Gastroesophageal sphincter (tissue), 4 donors: Measurements from ENCODE around the gene CKS1B. TPM values are rescaled to one million over a fixed set of nuclear protein-coding genes. Genes with fewer than 3 reads are reported as not detected.

Experiments
- ATAC-seq: fragments of 150-250 bp; one replicate; pipeline ENCODE4 v1.9.1; 2016; ENCODE audit warnings: mild to moderate bottlenecking, moderate library complexity
- H3K27ac ChIP-seq, 4 donors: fragments of 200-600 bp; sonication (generic) in 3 of 4; 1 replicate in 3 of 4; 2 replicates in 1 of 4; pipeline ENCODE4 v1.5.1; 2016 to 2019
- H3K27me3 ChIP-seq: fragments of 200-600 bp; sonication (generic); one replicate; pipeline ENCODE4 v1.5.1; 2019
- H3K36me3 ChIP-seq, 2 donors: fragments of 200-600 bp; sonication (generic); one replicate each; pipeline ENCODE4 v1.5.1; 2019; ENCODE audit warnings: control low read depth in 1 of 2
- H3K4me1 ChIP-seq, 3 donors: fragments of 200-600 bp; sonication (generic); 1 replicate in 2 of 3; 2 replicates in 1 of 3; pipeline ENCODE4 v1.5.1; 2016 to 2019; ENCODE audit warnings: control low read depth in 2 of 3
- H3K4me3 ChIP-seq, 2 donors: fragments of 200-600 bp; sonication (generic); one replicate each; pipeline ENCODE4 v1.5.1; 2019; ENCODE audit warnings: mild to moderate bottlenecking in 1 of 2, moderate library complexity in 1 of 2
- H3K9me3 ChIP-seq, 3 donors: fragments of 200-600 bp; sonication (generic); one replicate each; pipeline ENCODE4 v1.5.1; 2017 to 2019; ENCODE audit warnings: control low read depth in 2 of 3
- EP300 ChIP-seq: sonication (generic); formaldehyde crosslinking; IDR thresholded peaks from one replicate; pipeline ENCODE4 v1.6.1; 2017; ENCODE audit warnings: antibody characterized with exemption, mild to moderate bottlenecking
- POLR2A ChIP-seq, 2 donors: fragments of 450-650 bp; IDR thresholded peaks; one replicate each; pipeline ENCODE4 v1.6.1; 2017; ENCODE audit warnings: antibody characterized with exemption in 2 of 2, mild to moderate bottlenecking in 2 of 2, moderate library complexity in 1 of 2
- POLR2AphosphoS5 ChIP-seq: sonication (generic); formaldehyde crosslinking; IDR thresholded peaks from one replicate; pipeline ENCODE4 v1.6.1; 2017; ENCODE audit warnings: antibody characterized with exemption
- WGBS, 2 donors: methylation state at CpG; one replicate each; pipeline ENCODE4 v1.1.5; 2018; ENCODE audit warnings: low coverage in 1 of 2; 5-methylcytosine and 5-hydroxymethylcytosine counted together
- total RNA-seq, 4 donors: library from RNA; depleted of rRNA; stranded (reverse); fragments of >200 nt; gene quantifications; one replicate each; pipeline ENCODE4 v1.1.0, GENCODE V29; 2016
- TF ChIP-seq, protein P1 (sequence below), 4 experiments: fragments of 200-600 bp in 2 of 4; fragments of 450-650 bp in 2 of 4; sonication (generic) in 1 of 4; IDR thresholded peaks; one replicate each; pipeline ENCODE4 v1.5.1; 2017 to 2019; ENCODE audit warnings: antibody characterized with exemption in 4 of 4, mild to moderate bottlenecking in 2 of 4, moderate library complexity in 2 of 4

Gene CKS1B
- total RNA-seq, 4 donors from 2014 or later, result 7.5 to 24.2 (median 17.6) TPM

DNA sequence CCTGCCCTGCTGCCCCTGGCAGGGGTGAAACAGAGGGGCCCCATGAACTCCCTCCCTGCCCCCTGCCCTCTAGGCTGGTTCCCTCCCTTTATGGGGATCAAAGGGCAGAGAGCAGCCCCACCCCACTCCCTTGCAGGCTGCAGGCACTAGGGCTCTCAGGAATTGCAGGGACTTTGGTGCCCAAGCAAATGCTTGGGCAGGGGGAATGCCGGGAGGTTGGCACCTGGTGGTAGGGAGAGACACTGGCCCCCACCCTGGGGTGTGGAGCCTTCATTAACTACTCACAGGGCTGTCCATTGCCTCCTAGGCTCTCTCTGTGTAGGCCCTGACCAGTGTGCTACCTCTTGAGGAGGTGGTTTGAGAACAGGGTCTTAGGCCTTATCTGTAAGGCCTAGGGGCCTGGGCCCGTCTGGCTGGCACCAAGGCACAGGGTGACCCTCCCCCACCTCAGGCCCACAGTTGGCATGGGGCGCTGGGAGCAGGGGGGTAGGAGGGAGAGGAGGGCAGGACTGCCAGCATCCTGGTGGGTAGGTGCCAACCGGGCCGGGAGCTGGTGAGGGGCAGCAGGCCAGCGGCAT lies 32.9 kb downstream of the CKS1B start:
- Histone ChIP-seq H3K4me1 (peaks cover 3 to 82% (median 42%) of the 10 kb centered on the region in 3 donors), H3K36me3 (no peaks in the 10 kb centered on the region), H3K4me3 (peak overlapping the region in 1 of 2 donors; percentile 34), H3K27ac (peak overlapping the region in 3 of 4 donors; percentile 88 to 97 (median 97)), H3K9me3 (no peaks in the 10 kb centered on the region), H3K27me3 (no peaks in the 10 kb centered on the region)
- TF ChIP-seq EP300, result no peak
- peak; percentile 27 for TF ChIP-seq POLR2AphosphoS5
- ATAC-seq, result no peak
- 80% methylated on average over 1 of the region's 6 CpGs; no CpG with 5 or more reads in 1 of the 2 donors for WGBS, 2 donors

DNA sequence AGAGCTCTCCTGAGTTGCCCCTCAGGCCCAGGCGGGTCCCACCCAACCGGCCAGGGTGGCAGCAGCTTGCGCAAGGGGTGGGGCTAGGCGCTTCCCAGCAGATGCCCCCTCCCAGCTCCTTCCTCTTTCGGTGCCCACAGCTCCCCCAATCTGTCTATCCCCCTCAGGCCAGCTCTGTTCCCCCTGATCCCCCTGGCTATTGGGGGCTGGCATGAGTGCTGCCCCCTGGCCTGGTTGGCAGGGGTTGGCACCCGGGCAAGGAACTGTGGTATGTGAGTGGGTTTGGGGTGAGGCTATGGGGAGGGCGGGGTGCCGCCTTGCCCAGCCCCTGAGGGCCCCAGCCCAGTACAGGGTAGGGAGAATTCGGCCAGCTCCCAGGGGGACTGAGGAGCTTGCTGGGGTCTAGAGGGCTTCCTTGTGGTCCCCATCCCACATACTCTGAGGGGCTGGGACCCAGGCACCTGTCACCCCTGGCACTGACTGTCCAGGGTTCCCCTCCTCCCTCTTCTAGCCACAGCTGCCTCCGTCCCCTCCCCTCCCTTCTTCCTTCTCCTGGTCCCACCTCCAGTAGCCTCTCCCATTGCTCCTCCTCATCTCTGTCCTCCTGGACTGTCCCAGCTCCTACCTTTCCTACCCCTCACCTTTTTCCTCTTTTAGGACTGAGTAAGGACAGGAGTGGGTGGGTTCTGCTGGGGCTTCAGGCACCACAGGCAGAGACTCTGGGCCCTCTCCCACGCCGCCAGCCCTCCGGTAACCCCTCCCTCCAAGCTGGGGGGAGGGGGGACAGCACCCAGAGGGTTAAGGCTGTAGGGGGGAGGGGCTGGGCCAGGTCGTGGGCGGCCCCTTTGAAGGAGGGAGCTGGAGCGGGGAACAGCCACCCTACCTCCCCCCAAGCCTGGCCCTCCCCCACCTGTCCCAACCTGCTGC lies 33.8 kb downstream of the CKS1B start:
- Histone ChIP-seq H3K27me3 (no peaks in the 10 kb centered on the region), H3K9me3 (no peaks in the 10 kb centered on the region), H3K4me1 (peaks cover 3 to 92% (median 49%) of the 10 kb centered on the region in 3 donors), H3K27ac (peak overlapping the region in 3 of 4 donors; percentile 88 to 97 (median 97)), H3K4me3 (peak overlapping the region in 1 of 2 donors; percentile 34), H3K36me3 (no peaks in the 10 kb centered on the region)
- TF ChIP-seq, protein P1, sequence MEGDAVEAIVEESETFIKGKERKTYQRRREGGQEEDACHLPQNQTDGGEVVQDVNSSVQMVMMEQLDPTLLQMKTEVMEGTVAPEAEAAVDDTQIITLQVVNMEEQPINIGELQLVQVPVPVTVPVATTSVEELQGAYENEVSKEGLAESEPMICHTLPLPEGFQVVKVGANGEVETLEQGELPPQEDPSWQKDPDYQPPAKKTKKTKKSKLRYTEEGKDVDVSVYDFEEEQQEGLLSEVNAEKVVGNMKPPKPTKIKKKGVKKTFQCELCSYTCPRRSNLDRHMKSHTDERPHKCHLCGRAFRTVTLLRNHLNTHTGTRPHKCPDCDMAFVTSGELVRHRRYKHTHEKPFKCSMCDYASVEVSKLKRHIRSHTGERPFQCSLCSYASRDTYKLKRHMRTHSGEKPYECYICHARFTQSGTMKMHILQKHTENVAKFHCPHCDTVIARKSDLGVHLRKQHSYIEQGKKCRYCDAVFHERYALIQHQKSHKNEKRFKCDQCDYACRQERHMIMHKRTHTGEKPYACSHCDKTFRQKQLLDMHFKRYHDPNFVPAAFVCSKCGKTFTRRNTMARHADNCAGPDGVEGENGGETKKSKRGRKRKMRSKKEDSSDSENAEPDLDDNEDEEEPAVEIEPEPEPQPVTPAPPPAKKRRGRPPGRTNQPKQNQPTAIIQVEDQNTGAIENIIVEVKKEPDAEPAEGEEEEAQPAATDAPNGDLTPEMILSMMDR (IDR thresholded peaks at IDR 0.05), result no peak
- TF ChIP-seq EP300 (no peak), POLR2AphosphoS5 (no peak), POLR2A (IDR thresholded peaks at IDR 0.05) (no peak)
- ATAC-seq, result no peak
- 36 to 87% methylated on average over 2 to 3 of the region's 16 CpGs for WGBS, 2 donors

DNA sequence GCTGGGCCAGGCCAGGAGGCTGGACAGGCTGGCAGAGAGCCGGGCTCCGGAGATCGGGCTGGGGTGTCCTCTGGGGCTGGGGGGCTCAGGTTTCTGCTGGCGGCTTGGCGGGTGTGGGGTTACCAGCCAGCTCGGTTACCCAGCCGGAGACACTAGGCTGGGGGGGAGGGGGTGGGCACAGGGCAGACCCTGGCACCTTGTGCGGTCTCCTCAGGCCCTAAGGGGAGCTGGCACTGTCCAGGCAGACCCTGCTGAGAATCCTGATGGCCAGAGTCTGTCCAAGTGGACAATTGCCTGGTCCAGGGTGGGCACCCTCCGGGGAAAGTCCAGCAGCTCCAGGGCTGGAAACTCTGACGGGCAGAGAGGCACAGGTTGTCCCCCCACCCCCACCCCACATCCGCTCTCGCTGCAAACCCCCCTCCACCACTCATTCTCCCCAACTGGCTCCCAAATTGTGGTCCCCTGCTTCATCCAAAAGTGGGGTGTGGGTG lies 34.8 kb downstream of the CKS1B start:
- Histone ChIP-seq H3K4me3 (peak overlapping the region in 1 of 2 donors; percentile 34), H3K9me3 (no peaks in the 10 kb centered on the region), H3K27me3 (no peaks in the 10 kb centered on the region), H3K36me3 (peaks cover 0 to 4% of the 10 kb centered on the region in 2 donors), H3K27ac (peak overlapping the region in 3 of 4 donors; percentile 88 to 97 (median 97)), H3K4me1 (peaks cover 3 to 98% (median 47%) of the 10 kb centered on the region in 3 donors)
- ATAC-seq, result no peak
- no CpG with 5 or more reads among the region's 12 CpGs for WGBS, 2 donors
- TF ChIP-seq EP300, result no peak
- TF ChIP-seq, protein P1 (IDR thresholded peaks at IDR 0.05), result no peak

DNA sequence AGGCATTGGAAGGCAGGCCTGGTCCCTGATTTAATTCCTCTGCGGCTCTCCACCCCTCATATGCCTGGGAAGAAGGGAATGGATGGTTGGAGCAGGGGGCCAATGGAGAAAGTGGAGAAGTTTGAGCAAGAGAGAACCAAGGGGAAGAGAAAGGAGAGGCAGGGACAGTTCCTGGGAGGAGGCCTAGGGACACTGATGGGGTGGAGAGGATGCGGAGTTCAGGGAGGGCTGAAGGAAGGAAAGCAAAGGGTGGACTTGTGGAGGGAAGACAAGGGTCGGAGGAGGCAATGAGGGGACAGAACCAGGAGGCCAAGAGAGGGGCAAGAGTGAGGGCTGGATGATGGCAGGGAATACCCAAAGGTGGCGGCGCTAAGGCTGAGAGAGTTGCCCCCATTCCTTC lies 35.3 kb downstream of the CKS1B start:
- H3K27me3 ChIP-seq, result no peaks in the 10 kb centered on the region
- 88 to 98% methylated on average over 4 to 5 of the region's 5 CpGs for WGBS, 2 donors
- no peak for ATAC-seq
- peak overlapping the region in 3 of 4 donors; percentile 88 to 97 (median 97) for H3K27ac ChIP-seq
- TF ChIP-seq EP300 (no peak), POLR2A (IDR thresholded peaks at IDR 0.05) (no peak), POLR2AphosphoS5 (no peak)
- TF ChIP-seq, protein P1 (IDR thresholded peaks at IDR 0.05), result no peak
- H3K4me1 ChIP-seq, result peaks cover 1 to 95% (median 42%) of the 10 kb centered on the region in 3 donors
- H3K36me3 ChIP-seq, result peaks cover 0 to 9% of the 10 kb centered on the region in 2 donors
- H3K9me3 ChIP-seq, result no peaks in the 10 kb centered on the region
- peak overlapping the region in 1 of 2 donors; percentile 34 for H3K4me3 ChIP-seq

DNA sequence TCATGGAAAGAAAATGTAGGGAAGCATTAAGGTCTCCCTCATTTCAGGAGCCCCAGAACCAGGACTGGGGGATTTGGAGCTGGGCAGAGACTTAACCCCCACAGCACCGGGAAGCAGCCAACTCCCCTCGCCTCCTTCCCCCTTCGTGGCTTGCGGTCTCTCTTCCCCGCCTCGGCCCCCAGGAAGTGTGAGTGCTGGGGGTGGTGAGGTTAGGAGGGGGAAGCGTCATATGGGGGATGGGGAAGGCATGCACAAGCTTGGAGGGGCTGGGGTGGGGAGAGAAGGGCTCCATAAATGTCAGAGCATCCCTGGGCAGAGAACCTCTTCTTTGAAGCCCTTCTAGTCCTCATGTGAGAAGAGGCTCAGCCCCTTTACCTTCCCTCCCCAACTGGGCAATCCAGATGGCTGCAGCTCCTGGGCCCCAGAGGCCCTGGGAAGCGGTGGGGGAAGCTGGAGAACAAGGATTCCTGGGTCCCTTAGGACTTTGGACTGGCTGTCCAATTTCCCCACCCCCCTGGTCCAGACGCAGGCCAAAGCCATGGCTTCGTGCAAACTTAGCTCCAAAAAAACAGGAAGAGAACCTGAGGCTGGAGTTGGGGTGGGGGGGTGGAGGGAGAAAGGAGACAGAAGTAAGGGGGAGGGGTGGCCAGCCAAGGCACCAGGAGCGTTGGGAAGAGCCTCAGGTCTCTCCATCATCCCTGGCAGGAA lies 35.9 kb downstream of the CKS1B start:
- no peak for ATAC-seq
- Histone ChIP-seq H3K27me3 (no peaks in the 10 kb centered on the region), H3K4me1 (peaks cover 0 to 88% (median 36%) of the 10 kb centered on the region in 3 donors), H3K4me3 (no peak overlapping the region), H3K27ac (peak overlapping the region in 3 of 4 donors; percentile 64 to 97 (median 88)), H3K9me3 (no peaks in the 10 kb centered on the region), H3K36me3 (peaks cover 0 to 15% of the 10 kb centered on the region in 2 donors)
- no peak for TF ChIP-seq EP300
- no peak for TF ChIP-seq POLR2A (IDR thresholded peaks at IDR 0.05)
- no peak for TF ChIP-seq POLR2AphosphoS5
- TF ChIP-seq, protein P1 (IDR thresholded peaks at IDR 0.05), result no peak
- 44 to 86% methylated on average over 1 to 6 of the region's 11 CpGs for WGBS, 2 donors
